Vein endothelial cell (primary cell): ENCODE results near the gene TMEM41B. TPM values are rescaled to one million over a fixed set of nuclear protein-coding genes. Genes with fewer than 3 reads are reported as not detected.

Experiments
- small RNA-seq: library from RNA; depleted of rRNA; stranded (forward); fragments of <200 nt; gene quantifications from one replicate; pipeline ENCODE3, GENCODE V24; 2012
- total RNA-seq: library from RNA; depleted of rRNA; stranded (reverse); fragments of >200 nt; gene quantifications from 2 replicates; pipeline ENCODE4 v1.2.3, GENCODE V29; 2012

The TMEM41B gene
- total RNA-seq: 22.2 and 36.0 TPM in 2 replicates

GRCh38 chr11:9314291-9315077 is at the start of gene TMEM41B:
TMEM41B (minus strand) TSS chr11:9314593; CDS start chr11:9314441, 152 bp downstream.

GRCh38 chr11:9265211-9266131 is 48.9 kb downstream of the TMEM41B start, which contains the start of gene DENND5A:
DENND5A (minus strand) TSS chr11:9265350; CDS start chr11:9265069, 281 bp downstream.

Small RNA genes within 50 kb of the gene (small RNA-seq; reads per million reads assigned to genes)
- gene RF00017: not detected

Other genes with a start within 250 kb of the TMEM41B start
- 0.38 and 0.65 TPM in 2 replicates for gene SCUBE2, start 223.0 kb downstream of the TMEM41B start, total RNA-seq
- gene DENND5A, start 49.2 kb downstream of the TMEM41B start, total RNA-seq: 157 and 168 TPM in 2 replicates
- 156 and 171 TPM in 2 replicates for gene IPO7, start 70.1 kb upstream of the TMEM41B start, total RNA-seq
- 18.0 and 23.7 TPM in 2 replicates for gene ZNF143, start 146.4 kb upstream of the TMEM41B start, total RNA-seq